Measurements from ENCODE around the gene ADAM22. TPM values are rescaled to one million over a fixed set of nuclear protein-coding genes. Genes with fewer than 3 reads are reported as not detected.

Gene ADAM22
- total RNA-seq, 1 donor from 2014 or later = 1.9 TPM

DNA sequence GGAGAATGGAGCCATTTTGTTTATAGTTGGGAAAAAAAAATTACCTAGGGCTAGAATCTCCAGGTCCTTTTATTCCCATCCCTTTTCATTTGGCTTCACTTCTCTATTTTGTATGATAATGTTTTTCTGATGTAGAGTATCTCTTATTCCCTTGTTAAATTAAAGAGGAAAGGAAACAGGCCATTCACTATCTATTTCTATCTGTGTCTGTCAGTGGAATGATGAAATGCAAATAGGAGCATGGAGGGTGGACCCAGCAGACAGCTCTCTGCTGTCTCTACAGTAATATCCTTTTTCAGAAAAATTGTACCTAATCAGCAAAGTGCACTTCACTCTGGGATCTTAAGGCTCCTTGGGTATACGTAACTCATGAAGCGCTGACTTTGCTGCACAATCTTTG lies 149.8 kb downstream of the ADAM22 start:
- Histone ChIP-seq H3K27me3 (ENCODE audit: low read depth) (no peaks in the 10 kb centered on the region), H3K9me3 (replicated peaks) (peaks cover 8% of the 10 kb centered on the region), H3K4me3 (no peak overlapping the region), H3K27ac (replicated peaks) (no peak overlapping the region), H3K4me1 (no peaks in the 10 kb centered on the region), H3K36me3 (no peaks in the 10 kb centered on the region)
- no peak for DNase-seq
- TF ChIP-seq, protein P1, sequence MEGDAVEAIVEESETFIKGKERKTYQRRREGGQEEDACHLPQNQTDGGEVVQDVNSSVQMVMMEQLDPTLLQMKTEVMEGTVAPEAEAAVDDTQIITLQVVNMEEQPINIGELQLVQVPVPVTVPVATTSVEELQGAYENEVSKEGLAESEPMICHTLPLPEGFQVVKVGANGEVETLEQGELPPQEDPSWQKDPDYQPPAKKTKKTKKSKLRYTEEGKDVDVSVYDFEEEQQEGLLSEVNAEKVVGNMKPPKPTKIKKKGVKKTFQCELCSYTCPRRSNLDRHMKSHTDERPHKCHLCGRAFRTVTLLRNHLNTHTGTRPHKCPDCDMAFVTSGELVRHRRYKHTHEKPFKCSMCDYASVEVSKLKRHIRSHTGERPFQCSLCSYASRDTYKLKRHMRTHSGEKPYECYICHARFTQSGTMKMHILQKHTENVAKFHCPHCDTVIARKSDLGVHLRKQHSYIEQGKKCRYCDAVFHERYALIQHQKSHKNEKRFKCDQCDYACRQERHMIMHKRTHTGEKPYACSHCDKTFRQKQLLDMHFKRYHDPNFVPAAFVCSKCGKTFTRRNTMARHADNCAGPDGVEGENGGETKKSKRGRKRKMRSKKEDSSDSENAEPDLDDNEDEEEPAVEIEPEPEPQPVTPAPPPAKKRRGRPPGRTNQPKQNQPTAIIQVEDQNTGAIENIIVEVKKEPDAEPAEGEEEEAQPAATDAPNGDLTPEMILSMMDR (IDR thresholded peaks at IDR 0.05; ENCODE audit: borderline replicate concordance) = no peak
- intact Hi-C loops (cut with micrococcal nuclease) = no loop called here

DNA sequence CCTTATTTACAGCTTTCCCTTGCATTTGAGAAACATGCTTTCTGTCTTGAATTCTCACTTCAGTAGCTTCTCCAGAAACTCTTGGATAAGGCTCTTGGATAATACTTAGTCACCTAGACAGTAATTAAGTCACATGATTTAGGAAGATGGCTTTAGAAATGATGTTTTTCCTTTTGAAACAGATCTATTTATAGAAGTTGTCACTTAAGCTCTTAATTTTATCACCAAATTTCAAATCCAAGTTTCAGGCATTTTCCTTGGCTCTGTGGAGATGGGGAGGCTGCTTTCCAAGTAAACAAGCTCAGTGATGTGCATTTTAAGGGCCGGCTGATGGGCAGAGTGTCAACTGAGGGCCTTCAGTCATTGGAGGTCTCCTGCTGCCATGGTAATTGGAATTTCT lies 155.5 kb downstream of the ADAM22 start:
- Histone ChIP-seq H3K4me1 (peaks cover 14% of the 10 kb centered on the region), H3K36me3 (no peaks in the 10 kb centered on the region), H3K4me3 (no peak overlapping the region), H3K9me3 (replicated peaks) (peaks cover under 1% of the 10 kb centered on the region), H3K27ac (replicated peaks) (peak overlapping the region; percentile 39), H3K27me3 (ENCODE audit: low read depth) (no peaks in the 10 kb centered on the region)
- intact Hi-C loops (cut with micrococcal nuclease) = no loop called here
- TF ChIP-seq, protein P1 (IDR thresholded peaks at IDR 0.05; ENCODE audit: borderline replicate concordance) = no peak
- no peak for DNase-seq

DNA sequence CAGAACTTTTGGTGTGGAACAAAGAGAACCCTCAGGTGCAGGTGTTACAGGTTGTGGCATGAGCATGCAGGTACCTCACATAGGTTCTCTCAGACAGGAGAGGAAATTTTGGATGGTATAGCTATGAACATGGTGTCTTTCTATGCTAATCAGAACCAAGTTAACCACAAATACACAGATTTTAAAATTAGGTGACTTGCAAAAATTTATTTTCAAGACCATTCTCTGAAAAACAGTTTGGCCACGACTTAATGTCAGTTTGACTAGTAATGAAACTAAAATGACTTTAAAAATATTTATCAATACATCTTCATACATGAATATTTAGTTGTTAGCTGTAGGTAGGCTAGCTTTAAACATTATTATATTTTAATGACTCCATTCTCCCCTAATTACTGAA lies 156.2 kb downstream of the ADAM22 start:
- Histone ChIP-seq H3K36me3 (no peaks in the 10 kb centered on the region), H3K27me3 (ENCODE audit: low read depth) (no peaks in the 10 kb centered on the region), H3K27ac (replicated peaks) (peak overlapping the region; percentile 39), H3K9me3 (replicated peaks) (no peaks in the 10 kb centered on the region), H3K4me1 (peaks cover 14% of the 10 kb centered on the region), H3K4me3 (peak overlapping the region; percentile 3)
- DNase-seq = no peak
- intact Hi-C loops (cut with micrococcal nuclease) = no loop called here
- TF ChIP-seq, protein P1 (IDR thresholded peaks at IDR 0.05; ENCODE audit: borderline replicate concordance) = no peak

DNA sequence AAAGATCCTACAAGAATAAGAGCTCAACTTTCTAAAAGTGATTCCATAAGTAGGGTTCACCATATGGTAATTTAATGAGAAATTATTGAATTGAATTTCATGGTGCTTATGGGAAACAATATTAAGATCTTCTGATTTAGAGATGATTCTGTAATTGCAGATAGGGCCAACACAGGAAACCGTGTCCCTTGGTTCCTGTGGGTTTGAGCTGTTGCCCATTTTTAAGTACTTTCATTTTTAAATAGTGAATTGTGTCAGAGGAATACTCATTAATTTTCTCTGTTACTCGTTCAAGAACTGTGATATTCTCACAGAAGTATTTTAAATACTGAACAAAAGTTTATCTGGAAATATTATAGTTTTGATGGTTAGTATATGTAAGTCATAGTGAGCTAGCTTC lies 156.6 kb downstream of the ADAM22 start:
- intact Hi-C loops (cut with micrococcal nuclease) = no loop called here
- TF ChIP-seq, protein P1 (IDR thresholded peaks at IDR 0.05; ENCODE audit: borderline replicate concordance) = no peak
- no peak for DNase-seq
- no peaks in the 10 kb centered on the region for H3K36me3 ChIP-seq
- H3K4me3 ChIP-seq = peak overlapping the region; percentile 3
- H3K9me3 ChIP-seq (replicated peaks) = no peaks in the 10 kb centered on the region
- no peaks in the 10 kb centered on the region for H3K27me3 ChIP-seq (ENCODE audit: low read depth)
- H3K27ac ChIP-seq (replicated peaks) = peak overlapping the region; percentile 39
- peaks cover 14% of the 10 kb centered on the region for H3K4me1 ChIP-seq

DNA sequence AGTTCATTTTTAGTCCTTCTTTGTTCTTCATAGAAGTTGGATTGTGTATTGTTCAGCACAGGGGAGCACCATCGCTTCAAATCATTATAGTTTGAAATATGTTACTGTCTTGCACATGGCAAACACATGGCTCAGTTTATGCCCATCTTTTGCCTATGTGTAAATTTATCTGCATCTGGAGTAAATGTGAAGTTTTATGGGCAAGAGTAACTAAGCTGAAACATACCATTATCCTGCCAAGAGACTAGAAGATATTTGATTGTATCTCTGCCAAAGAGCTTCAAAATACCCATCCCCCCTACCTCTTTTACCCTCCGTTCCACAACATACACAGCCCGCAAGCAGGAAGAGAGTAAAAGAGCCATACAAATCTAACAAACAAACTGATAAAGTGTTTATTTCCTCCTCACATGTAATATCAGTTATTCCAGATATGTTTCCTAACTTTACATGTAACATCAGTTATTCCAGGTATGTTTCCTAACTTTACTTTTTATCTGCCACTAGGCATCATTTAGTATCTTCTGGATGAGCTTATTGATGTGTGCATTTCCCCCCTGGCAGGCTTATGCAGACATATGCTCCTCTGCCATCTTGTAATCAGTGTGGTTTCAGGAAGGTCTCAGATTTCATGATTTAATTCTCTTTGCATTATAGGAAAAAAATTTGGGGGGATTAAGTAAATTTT lies 158.1 kb downstream of the ADAM22 start:
- DNase-seq = no peak
- Histone ChIP-seq H3K4me1 (peaks cover 14% of the 10 kb centered on the region), H3K4me3 (no peak overlapping the region), H3K9me3 (replicated peaks) (no peaks in the 10 kb centered on the region), H3K27me3 (ENCODE audit: low read depth) (no peaks in the 10 kb centered on the region), H3K36me3 (no peaks in the 10 kb centered on the region), H3K27ac (replicated peaks) (no peak overlapping the region)
- TF ChIP-seq, protein P1 (IDR thresholded peaks at IDR 0.05; ENCODE audit: borderline replicate concordance) = no peak
- intact Hi-C loops (cut with micrococcal nuclease) = no loop called here

Measured in left ventricle myocardium inferior (tissue), 1 donor.